Body of pancreas (tissue), 4 donors: ENCODE data around the gene ACADM. TPM values are rescaled to one million over a fixed set of nuclear protein-coding genes. Genes with fewer than 3 reads are reported as not detected.
A peak's percentile ranks its signal among the peaks of the same experiment; 100 is the strongest.
"Not testable (repeated sequence)": the region's sequence is repeated elsewhere in the genome, so short reads cannot be mapped to it uniquely, and the experiment has no call there.

Experiments used
- ATAC-seq: fragments of 150-250 bp; one replicate; pipeline ENCODE4 v1.9.1; 2016
- DNase-seq, 4 donors: peaks; one replicate each; pipeline ENCODE4 v3.0.0-alpha.2; 2019
- H3K27ac ChIP-seq, 4 donors: fragments of 200-600 bp; sonication (generic); 1 replicate in 3 of 4; 2 replicates in 1 of 4; pipeline versions ENCODE4 v1.5.1 to v1.6.1; 2016 to 2019; ENCODE audit warnings: mild to moderate bottlenecking in 1 of 4, mixed read lengths in 1 of 4, moderate library complexity in 1 of 4
- H3K27me3 ChIP-seq, 2 donors: fragments of 200-600 bp; sonication (generic); one replicate each; pipeline ENCODE4 v1.6.0; 2016; ENCODE audit warnings: mild to moderate bottlenecking in 1 of 2
- H3K36me3 ChIP-seq, 2 donors: fragments of 200-600 bp; sonication (generic); replicated peaks in 1 of 2; 2 replicates each; pipeline ENCODE4 v1.5.1; 2016; ENCODE audit warnings: low read depth in 2 of 2; ENCODE audit not compliant: insufficient read depth in 1 of 2
- H3K4me1 ChIP-seq: fragments of 200-600 bp; sonication (generic); one replicate; pipeline ENCODE4 v1.6.0; 2016
- H3K4me3 ChIP-seq, 2 donors: fragments of 200-600 bp; sonication (generic); 1 replicate in 1 of 2; 2 replicates in 1 of 2; pipeline ENCODE4 v1.5.1; 2016 to 2019
- H3K9me3 ChIP-seq, 3 donors: fragments of 200-600 bp; sonication (generic); 1 replicate in 2 of 3; 2 replicates in 1 of 3; pipeline ENCODE4 v1.5.1; 2016
- POLR2A ChIP-seq, 3 donors: fragments of 450-650 bp; IDR thresholded peaks; one replicate each; pipeline ENCODE4 v1.6.1; 2016; ENCODE audit warnings: antibody characterized with exemption in 3 of 3, mild to moderate bottlenecking in 2 of 3
- WGBS, 2 donors: methylation state at CpG; one replicate each; pipeline ENCODE4 v1.1.5; 2017; 5-methylcytosine and 5-hydroxymethylcytosine counted together
- intact Hi-C: fragments of 100-400 bp; cut with DNase I; formaldehyde crosslinking; loops from one replicate; pipeline ENCODE4 v1.15.1; 2023
- total RNA-seq, 2 donors: library from RNA; depleted of rRNA; stranded (reverse); fragments of >200 nt; gene quantifications; one replicate each; pipeline ENCODE4 v1.1.0, GENCODE V29; 2016
- TF ChIP-seq, protein P1 (sequence below), 7 experiments: fragments of 450-650 bp in 4 of 7; fragments of 200-600 bp in 3 of 7; sonication (generic) in 3 of 7; IDR thresholded peaks; one replicate each; pipeline ENCODE4 v1.5.1; 2016 to 2019; ENCODE audit warnings: antibody characterized with exemption in 7 of 7

ACADM gene
- total RNA-seq: 10 to 100 TPM; 38.1 to 38.2 TPM

DNA sequence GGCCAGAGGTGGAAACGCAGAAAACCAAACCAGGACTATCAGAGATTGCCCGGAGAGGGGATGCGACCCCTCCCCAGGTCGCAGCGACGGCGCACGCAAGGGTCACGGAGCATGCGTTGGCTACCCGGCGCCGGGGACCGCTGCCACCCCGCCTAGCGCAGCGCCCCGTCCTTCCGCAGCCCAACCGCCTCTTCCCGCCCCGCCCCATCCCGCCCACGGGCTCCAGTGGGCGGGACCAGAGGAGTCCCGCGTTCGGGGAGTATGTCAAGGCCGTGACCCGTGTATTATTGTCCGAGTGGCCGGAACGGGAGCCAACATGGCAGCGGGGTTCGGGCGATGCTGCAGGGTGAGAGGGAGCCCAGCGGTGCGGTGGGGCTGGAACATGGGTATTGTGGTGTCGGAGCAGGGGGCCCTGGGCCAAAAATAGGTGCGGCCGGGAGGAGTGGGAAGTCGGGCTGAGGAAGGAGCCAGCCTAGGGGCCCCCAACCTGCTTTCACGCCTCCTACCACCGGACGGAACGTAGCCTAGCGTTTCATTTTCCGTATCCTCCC, at the start of gene ACADM:
Gene ACADM (plus strand): TSS at position 238 of the 551 bp plus-strand sequence. CDS start 79 bp downstream, at position 317.
- TF ChIP-seq, protein P1, sequence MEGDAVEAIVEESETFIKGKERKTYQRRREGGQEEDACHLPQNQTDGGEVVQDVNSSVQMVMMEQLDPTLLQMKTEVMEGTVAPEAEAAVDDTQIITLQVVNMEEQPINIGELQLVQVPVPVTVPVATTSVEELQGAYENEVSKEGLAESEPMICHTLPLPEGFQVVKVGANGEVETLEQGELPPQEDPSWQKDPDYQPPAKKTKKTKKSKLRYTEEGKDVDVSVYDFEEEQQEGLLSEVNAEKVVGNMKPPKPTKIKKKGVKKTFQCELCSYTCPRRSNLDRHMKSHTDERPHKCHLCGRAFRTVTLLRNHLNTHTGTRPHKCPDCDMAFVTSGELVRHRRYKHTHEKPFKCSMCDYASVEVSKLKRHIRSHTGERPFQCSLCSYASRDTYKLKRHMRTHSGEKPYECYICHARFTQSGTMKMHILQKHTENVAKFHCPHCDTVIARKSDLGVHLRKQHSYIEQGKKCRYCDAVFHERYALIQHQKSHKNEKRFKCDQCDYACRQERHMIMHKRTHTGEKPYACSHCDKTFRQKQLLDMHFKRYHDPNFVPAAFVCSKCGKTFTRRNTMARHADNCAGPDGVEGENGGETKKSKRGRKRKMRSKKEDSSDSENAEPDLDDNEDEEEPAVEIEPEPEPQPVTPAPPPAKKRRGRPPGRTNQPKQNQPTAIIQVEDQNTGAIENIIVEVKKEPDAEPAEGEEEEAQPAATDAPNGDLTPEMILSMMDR (IDR thresholded peaks at IDR 0.05): no peak
- TF ChIP-seq POLR2A (IDR thresholded peaks at IDR 0.05): peak; percentile 60 to 79 (median 73)
- 0 to 1% methylated on average over 11 to 42 of the region's 48 CpGs for WGBS, 2 donors
- peak within 1 kb of the TSS; percentile 86 to 95 (median 91) for H3K27ac ChIP-seq
- intact Hi-C loops: no loop called here
- H3K9me3 ChIP-seq: no peaks in the 10 kb centered on the region
- DNase-seq: peak; percentile 80 to 87 (median 84)
- peak within 1 kb of the TSS; percentile 18 to 91 for H3K4me3 ChIP-seq
- peaks cover 35% of the 10 kb centered on the region for H3K4me1 ChIP-seq
- H3K36me3 ChIP-seq: no peaks in the 10 kb centered on the region
- peak; percentile 94 for ATAC-seq
- no peaks in the 10 kb centered on the region for H3K27me3 ChIP-seq

DNA sequence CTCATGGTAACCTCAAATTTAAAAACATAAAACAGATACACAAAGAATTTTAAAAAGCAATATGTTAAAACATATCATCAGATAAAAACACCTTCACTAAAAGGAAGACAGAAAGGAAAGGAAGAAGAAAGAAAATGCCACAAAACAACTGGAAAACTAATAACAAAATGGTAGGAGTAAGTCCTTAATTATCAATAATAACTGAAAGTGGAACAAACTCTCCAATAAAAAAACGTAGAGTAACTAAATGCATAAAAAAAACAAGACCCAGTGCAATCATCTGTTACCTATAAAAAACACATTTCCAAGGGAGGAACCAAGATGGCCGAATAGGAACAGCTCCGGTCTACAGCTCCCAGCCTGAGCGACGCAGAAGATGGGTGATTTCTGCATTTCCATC, 47.1 kb upstream of the ACADM start:
- no peaks in the 10 kb centered on the region for H3K9me3 ChIP-seq
- H3K27me3 ChIP-seq: no peaks in the 10 kb centered on the region
- TF ChIP-seq, protein P1 (IDR thresholded peaks at IDR 0.05): no peak
- no peak for TF ChIP-seq POLR2A (IDR thresholded peaks at IDR 0.05)
- no peak overlapping the region for H3K4me3 ChIP-seq
- intact Hi-C loops: no loop called here
- WGBS, 2 donors: 72 to 78% methylated on average over 5 of the region's 5 CpGs
- H3K36me3 ChIP-seq: no peaks in the 10 kb centered on the region
- DNase-seq: no peak
- H3K4me1 ChIP-seq: no peaks in the 10 kb centered on the region
- H3K27ac ChIP-seq: no peak overlapping the region
- ATAC-seq: no peak

DNA sequence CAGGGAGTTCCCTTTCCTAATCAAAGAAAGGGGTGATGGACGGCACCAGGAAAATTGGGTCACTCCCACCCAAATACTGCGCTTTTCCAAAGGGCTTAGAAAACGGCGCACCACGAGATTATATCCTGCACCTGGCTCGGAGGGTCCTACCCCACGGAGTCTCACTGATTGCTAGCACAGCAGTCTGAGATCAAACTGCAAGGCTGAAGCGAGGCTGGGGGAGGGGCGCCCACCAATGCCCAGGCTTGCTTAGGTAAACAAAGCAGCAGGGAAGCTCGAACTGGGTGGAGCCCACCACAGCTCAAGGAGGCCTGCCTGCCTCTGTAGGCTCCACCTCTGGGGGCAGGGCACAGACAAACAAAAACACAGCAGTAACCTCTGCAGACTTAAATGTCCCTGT, 46.5 kb upstream of the ACADM start:
- H3K4me3 ChIP-seq, H3K36me3 ChIP-seq, ATAC-seq, H3K27me3 ChIP-seq, H3K4me1 ChIP-seq, DNase-seq, H3K9me3 ChIP-seq, H3K27ac ChIP-seq, intact Hi-C loops: not testable (repeated sequence)
- 47 to 54% methylated on average over 9 to 10 of the region's 10 CpGs for WGBS, 2 donors

DNA sequence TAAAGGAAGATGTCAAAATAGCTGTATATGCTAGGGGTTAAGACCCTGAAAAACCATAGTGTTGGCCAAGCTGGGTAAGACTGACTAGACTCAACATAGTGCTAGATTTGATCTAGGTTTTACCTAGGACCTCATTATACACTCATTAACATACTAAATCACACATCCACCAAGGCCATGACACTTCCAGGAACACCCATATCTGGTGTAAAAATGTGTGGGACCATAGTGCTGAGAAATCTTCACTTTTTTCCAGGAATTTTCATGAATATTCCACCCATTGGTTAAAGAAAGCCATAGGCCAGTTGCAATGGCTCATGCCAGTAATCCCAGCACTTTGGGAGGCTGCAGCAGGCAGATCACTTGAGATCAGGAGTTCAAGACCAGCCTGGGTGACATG, 34.0 kb upstream of the ACADM start:
- H3K4me3 ChIP-seq: no peak overlapping the region
- H3K27me3 ChIP-seq: no peaks in the 10 kb centered on the region
- no peaks in the 10 kb centered on the region for H3K36me3 ChIP-seq
- H3K27ac ChIP-seq: no peak overlapping the region
- H3K4me1 ChIP-seq: no peaks in the 10 kb centered on the region
- intact Hi-C loops: no loop called here
- ATAC-seq: no peak
- H3K9me3 ChIP-seq: no peaks in the 10 kb centered on the region
- DNase-seq: no peak
- TF ChIP-seq, protein P1 (IDR thresholded peaks at IDR 0.05): no peak
- no peak for TF ChIP-seq POLR2A (IDR thresholded peaks at IDR 0.05)

DNA sequence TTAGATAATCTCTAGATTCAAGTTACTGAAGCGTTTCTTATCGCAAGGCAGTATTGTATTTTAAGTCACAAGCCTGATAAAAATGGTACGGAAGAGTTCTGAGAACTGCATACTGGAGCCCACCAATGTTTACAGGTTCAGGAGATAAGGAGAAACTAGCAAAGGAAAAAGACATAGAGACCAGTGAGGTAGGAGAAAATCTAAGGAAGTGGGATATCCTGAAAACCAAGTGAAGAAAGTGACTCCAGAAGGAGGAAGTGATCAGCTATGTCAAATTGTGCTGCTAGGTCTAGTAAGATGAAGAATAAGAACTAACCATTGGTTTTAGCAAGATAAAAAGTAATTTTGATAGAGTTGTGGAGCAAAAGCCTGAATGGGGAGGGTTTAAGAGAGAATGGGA, 31.0 kb upstream of the ACADM start:
- no peak overlapping the region for H3K27ac ChIP-seq
- no peak for DNase-seq
- WGBS, 2 donors: 19 to 30% methylated on average over 3 of the region's 3 CpGs

More for the DNA sequence above, 31.0 kb upstream of the ACADM start:
- Histone ChIP-seq H3K36me3 (no peaks in the 10 kb centered on the region), H3K9me3 (no peaks in the 10 kb centered on the region), H3K4me3 (no peak overlapping the region), H3K27me3 (no peaks in the 10 kb centered on the region), H3K4me1 (no peaks in the 10 kb centered on the region)
- no peak for TF ChIP-seq POLR2A (IDR thresholded peaks at IDR 0.05)
- TF ChIP-seq, protein P1 (IDR thresholded peaks at IDR 0.05): no peak
- ATAC-seq: no peak
- intact Hi-C loops: no loop called here
